GM19467 (cell line): ENCODE data around the gene TMEM252.

Experiments used
- ATAC-seq: cut with Tn5 transposase; IDR thresholded peaks from one replicate; pipeline ENCODE4 v1.9.1; 2021; ENCODE audit warnings: mild to moderate bottlenecking, moderate library complexity; ENCODE audit not compliant: unreplicated experiment

The TMEM252 gene

DNA sequence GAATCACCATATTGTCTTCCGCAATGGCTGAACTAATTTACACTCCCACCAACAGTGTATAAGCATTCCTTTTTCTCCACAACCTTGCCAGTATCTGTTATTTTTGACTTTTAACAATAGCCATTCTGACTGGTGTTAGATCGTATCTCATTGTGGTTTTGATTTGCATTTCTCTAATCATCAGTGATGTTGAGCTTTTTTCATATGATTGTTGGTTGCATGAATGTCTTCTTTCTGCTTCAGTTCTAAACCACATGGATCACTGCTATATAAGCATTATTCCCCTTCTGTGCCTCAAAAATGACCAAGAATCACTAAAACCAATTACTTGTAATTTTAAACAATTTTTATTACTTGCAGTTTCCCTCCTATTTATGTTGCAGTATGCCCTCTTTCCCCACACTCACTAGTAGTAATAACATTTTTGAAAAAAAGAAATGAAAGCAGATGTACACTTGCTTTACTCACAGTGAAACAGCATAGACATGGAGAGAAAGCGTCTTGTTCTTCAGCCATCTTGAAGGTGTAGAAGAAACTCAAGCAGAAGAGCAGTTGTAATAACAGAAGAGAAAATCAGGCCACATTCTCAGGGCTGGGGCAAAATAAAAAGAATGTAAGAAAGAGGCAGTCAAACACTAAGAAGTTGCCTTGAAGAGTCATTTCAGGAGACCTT, 4.5 kb upstream of the TMEM252 start:
- no peak for ATAC-seq

GRCh38 chr9:68541568-68541967, 885 bp upstream of the TMEM252 start:
- no peak for ATAC-seq

- ATAC-seq, result no peak
These were observed 2.5 kb downstream of the TMEM252 start for GRCh38 chr9:68538200-68538599.

DNA sequence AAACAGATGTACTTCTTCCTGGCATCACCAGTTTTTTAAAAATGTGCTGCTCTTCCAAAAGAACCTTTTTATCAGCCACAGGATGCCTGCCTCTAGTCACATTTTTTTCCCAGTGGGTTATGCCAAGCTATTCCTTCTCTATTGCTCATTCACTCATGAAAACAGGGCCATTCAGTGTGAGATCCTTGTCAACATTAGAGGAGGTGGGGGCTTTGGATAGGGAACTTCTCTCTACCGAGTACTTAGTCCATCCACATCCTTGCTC, 3.1 kb downstream of the TMEM252 start:
- no peak for ATAC-seq

DNA sequence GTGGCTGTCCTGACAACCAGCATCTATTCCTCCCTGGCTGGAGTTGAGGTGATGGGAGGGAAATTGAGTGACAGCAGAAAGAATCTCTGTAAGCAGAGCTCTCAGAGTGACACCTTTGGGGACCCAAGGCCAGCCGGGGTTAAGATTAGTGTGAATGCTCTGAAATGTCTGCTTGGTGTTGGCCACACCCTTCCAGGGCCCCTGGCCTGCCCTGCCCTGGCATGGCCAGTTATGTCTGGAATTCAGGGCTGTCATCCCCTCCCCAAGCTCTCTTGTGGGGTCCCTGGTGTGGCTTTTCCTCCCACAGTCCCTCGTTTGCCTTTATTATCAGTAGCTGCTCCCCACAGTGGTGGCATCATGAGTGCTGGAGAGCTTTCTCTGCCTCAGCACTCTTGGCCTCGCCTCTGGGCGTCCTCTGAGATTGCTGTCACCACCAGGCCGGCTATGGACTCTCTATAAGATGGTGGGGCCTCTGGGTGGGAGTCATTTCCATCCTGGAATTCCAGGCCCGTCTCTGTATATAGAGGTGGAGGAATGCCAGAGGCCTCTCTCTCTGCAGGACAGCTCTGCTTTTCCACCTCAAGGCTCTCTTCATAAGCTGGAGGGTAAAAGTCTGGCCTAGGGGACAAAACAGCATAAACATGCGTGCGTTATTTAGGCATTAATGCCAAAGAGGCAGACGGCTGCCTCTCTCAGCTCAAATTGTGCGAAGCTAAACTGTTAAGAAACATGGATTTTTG, 3.6 kb downstream of the TMEM252 start:
- no peak for ATAC-seq

DNA sequence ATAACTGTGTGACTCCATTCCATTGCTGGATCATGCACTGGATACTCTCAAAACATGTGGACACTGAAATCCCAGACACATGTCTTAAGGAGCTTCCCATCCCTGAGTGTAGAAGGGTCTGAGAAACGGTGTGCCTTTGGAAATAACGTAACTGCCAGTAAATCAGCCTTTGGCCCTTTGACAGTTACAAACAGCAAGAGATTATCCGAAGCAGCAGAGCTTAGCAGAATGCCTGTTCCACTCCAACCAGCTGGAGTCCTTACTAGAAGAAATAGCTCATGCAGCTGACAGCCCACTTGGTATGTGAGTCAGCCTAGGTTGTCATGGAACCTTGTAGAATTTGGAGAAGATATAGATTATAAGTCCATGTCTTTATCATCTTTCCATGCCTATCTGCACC, 7.0 kb downstream of the TMEM252 start:
- no peak for ATAC-seq

- no peak for ATAC-seq
These were observed 8.6 kb downstream of the TMEM252 start for GRCh38 chr9:68532131-68532530.

- ATAC-seq, result no peak
These were observed 10.1 kb downstream of the TMEM252 start for GRCh38 chr9:68530618-68531017.

DNA sequence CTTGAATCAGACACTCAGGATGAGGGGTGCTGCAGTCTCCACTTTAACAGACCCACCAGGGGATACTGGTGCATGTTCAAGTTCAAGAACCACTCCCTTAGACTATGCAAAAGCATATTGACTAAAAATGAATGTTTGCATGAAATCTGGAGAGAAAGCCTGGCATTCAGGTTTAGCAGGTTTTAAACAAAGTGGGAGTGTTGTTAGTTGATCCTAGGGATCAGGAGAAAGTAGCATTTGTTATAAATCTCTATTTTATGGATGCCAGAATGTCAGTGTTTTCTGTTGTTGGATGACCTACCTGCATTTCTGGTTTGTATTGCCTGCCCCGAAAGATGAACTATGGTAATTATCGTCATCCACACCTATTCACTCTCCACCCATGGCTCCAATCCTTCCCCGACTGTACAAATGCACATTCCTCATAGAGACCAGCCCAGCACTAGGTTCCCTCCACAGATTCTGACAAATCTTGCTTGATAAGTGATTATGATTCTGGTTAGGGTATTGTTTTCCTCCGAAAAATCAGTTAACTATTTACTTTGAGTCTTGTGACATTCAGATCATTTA, 17.2 kb downstream of the TMEM252 start:
- ATAC-seq, result no peak

- ATAC-seq, result no peak
These were observed 17.7 kb downstream of the TMEM252 start for GRCh38 chr9:68522954-68523353.

- ATAC-seq, result no peak
These were observed 18.6 kb downstream of the TMEM252 start for GRCh38 chr9:68522131-68522530.

DNA sequence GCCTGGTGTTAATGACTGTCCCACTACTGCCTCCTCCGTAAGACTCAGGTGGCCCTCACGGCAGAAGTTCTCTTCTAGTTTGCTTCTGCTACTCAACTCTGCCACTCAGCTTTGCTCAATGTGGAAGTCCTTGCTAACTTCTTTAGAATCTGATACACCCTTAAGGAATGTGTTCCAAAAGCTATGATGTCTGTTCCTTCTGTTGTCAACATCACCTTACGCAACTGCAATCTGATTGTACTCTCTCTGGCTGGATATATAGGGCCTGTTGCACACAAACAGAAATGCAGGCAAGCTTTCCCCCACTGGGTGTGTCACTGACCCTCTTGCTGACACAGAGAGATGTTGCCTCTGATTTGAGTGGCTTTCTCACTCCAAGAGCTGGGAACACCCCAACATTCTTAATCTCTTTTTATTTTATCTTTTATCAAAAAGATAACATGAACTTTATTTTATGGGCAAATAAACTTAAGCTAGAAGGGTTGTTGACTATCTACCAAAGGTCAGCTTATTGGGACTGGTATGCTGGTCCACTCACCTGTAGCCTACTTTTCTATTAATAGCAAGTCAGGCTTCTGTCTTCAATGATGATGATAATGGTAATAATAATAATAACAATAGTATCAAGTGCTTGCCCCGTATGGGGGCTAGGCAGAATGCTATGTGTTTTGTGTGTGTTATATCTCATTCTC, 25.2 kb downstream of the TMEM252 start:
- no peak for ATAC-seq

DNA sequence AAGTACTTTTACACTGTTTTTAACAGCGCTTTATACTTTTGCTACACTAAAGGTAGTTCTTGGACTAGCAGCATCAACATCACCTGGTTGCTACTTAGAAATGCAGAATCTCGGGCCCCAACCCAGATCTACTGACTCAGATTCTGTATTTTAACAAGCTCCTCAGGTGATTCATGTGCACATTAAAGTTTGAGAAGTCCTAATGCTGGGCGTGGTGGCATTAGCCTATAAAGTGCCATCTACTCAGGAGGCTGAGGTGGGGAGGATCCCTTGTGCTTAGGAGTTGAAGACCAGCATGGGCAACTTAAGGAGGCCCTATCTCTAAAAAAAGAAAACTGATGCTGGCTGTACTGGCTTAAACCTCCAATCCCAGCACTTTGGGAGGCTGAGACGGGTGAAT, 26.7 kb downstream of the TMEM252 start:
- ATAC-seq, result no peak

DNA sequence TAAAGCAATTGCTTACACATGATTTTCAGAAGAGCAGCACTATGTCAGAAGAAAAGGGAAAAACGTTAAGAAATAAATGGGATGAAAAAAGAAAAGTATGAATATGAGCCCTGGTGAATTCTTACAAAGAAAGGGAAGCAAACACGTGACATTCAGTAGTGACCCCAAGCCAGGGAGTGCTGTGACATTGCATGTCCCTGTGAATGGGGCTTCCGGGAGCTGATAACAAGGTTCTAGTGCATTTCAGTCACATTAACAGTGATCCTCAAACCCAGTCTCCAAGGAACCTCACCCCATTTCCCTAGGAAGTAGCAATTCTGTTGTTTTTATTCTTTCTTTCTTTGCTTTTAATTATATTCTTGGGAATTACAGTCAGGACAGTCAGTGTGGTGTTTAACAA, 27.3 kb downstream of the TMEM252 start:
- ATAC-seq, result no peak

DNA sequence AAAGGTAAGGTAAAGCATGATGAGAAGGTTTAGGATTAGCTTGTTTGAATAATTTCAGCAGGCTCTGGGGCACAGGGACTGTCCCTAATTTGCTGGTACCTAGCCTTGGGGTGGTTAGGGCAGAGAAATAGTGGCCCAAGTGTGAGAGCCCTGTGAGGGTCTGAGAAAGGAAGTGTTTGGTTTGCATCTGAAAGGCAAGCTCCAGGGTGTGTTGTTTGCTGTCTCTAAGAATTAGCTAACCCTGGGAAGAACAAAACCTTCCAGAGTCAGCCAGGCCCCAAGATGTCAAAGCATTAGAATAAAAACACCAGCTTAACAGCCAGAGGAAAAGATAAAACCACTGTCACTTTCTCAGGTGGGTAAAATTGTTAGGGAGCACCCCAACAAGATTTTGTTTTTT, 31.0 kb downstream of the TMEM252 start:
- ATAC-seq, result no peak

- ATAC-seq, result no peak
These were observed 32.1 kb downstream of the TMEM252 start for GRCh38 chr9:68508547-68508946.

DNA sequence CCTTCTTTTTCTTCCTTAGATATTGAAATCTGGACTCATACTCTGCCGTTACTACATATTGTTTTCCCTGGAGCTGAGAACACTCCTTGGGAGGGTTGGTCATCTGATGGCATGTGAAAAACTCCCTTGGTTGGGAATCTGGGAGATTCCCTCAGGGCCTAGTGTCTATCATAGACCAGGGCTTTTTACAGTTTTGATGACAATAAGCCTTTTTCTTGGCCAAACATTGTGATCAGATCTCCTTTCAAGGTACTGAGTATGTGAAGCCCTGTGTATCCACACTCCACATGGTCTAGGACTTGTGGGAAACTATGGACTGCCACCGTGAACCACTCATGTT, 32.9 kb downstream of the TMEM252 start:
- no peak for ATAC-seq

DNA sequence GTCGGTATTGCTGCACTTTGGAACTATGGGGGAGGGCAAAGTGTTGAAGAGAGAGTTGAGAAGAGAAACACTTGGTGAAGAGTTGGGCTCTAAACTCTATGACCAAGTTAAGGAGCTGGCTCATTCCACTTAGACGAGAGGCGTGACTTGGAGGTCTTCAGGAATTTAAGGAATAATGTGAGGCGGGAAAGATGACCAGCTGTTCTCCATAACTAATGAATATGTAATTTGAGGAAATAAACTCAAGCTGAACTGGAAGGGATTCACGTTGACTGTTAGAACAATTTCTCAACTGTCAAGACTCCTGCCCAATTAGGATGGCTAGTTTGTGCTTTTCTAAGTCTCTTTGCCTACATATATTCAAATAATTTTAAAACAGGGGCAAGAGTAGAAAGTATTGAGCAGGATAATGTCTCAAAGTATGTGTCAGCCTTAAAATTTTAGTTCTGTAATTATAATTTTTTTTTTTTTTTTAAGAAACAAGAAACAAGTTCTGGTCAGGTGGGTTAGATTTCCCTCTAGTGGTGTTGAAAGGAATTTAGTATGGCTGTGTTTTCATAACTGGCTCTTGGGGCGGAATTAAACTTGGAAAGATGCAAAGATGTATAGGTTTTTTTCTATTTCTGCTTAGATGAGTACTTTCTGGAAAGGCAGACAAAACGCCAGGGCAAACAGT, 33.4 kb downstream of the TMEM252 start:
- no peak for ATAC-seq

GRCh38 chr9:68506551-68506950, 34.1 kb downstream of the TMEM252 start:
- ATAC-seq, result no peak

DNA sequence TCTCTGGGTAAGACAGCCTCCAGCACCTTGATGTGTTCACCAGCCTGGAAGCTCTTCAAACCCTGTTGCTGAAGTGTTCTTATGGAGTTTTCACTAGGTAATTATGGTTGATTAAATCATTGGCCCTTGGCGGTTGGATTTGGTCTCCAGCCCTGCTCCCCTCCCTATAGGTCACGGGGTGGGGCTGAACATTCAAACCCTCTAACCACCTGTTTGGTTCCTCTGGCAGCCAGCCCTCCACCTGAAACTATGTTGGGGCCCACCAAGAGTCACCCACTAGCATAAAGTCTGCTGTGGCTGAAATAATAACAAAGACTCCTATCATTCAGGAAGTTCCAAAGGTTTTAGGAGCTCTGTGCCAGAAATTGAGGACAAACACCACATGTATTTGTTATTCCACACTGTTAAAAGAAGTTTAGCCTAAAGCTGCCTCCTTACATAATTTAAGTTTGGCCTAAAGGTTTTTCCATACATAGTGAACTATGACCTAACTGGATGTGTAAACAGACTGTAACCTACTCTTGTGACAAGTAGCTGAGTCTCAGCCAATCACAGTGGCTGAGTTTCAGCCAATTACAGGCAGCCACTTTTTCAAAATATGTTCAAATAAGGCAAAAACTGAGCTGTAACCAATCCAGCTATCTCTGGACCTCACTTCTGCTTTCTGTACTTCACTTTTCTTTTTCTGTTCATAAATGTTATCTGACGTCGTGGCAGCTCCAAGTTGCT, 34.8 kb downstream of the TMEM252 start:
- ATAC-seq, result no peak

- ATAC-seq, result no peak
These were observed 38.4 kb downstream of the TMEM252 start for GRCh38 chr9:68502279-68502678.
